GM19438 (cell line): ENCODE results near the gene DENND4C.
"Not testable (repeated sequence)": the region's sequence is repeated elsewhere in the genome, so short reads cannot be mapped to it uniquely, and the experiment has no call there.

Source experiments
- ATAC-seq: cut with Tn5 transposase; IDR thresholded peaks from one replicate; pipeline ENCODE4 v1.9.1; 2021; ENCODE audit warnings: low read depth; ENCODE audit not compliant: unreplicated experiment

The DENND4C gene

GRCh38 chr9:19230355-19231125, at the start of gene DENND4C:
TSS of gene DENND4C (plus strand) at chr9:19230693. CDS start at chr9:19276175, 45,482 bp downstream.
- peak; percentile 69 for ATAC-seq

- no peak for ATAC-seq
Measured at GRCh38 chr9:19180991-19181390, 49.5 kb upstream of the DENND4C start.

- ATAC-seq: no peak
Measured at GRCh38 chr9:19181561-19181960, 48.9 kb upstream of the DENND4C start.

GRCh38 chr9:19184144-19184917, 46.2 kb upstream of the DENND4C start:
- peak; percentile 97 for ATAC-seq

GRCh38 chr9:19185191-19185590, 45.3 kb upstream of the DENND4C start:
- ATAC-seq: no peak

GRCh38 chr9:19186232-19186631, 44.3 kb upstream of the DENND4C start:
- ATAC-seq: no peak

- no peak for ATAC-seq
Measured at GRCh38 chr9:19188771-19189170, 41.7 kb upstream of the DENND4C start.

GRCh38 chr9:19192202-19193028, 38.1 kb upstream of the DENND4C start:
- no peak for ATAC-seq

- ATAC-seq: no peak
Measured at GRCh38 chr9:19193029-19193324, 37.5 kb upstream of the DENND4C start.

- ATAC-seq: not testable (repeated sequence)
Measured at GRCh38 chr9:19193358-19193973, 37.0 kb upstream of the DENND4C start.

- ATAC-seq: no peak
Measured at GRCh38 chr9:19198406-19198805, 32.1 kb upstream of the DENND4C start.

GRCh38 chr9:19199012-19199411, 31.5 kb upstream of the DENND4C start:
- ATAC-seq: no peak

GRCh38 chr9:19200229-19200628, 30.3 kb upstream of the DENND4C start:
- no peak for ATAC-seq

- no peak for ATAC-seq
Measured at GRCh38 chr9:19201899-19202891, 28.3 kb upstream of the DENND4C start.

- ATAC-seq: no peak
Measured at GRCh38 chr9:19203058-19203457, 27.4 kb upstream of the DENND4C start.

- no peak for ATAC-seq
Measured at GRCh38 chr9:19208653-19209052, 21.8 kb upstream of the DENND4C start.

GRCh38 chr9:19209188-19209587, 21.3 kb upstream of the DENND4C start:
- no peak for ATAC-seq

GRCh38 chr9:19213823-19214222, 16.7 kb upstream of the DENND4C start:
- no peak for ATAC-seq

GRCh38 chr9:19216466-19216865, 14.0 kb upstream of the DENND4C start:
- no peak for ATAC-seq

GRCh38 chr9:19221326-19221725, 9.2 kb upstream of the DENND4C start:
- no peak for ATAC-seq
